GM19043 (cell line): ENCODE data around the gene KIRREL3.

Source experiments
- ATAC-seq: cut with Tn5 transposase; IDR thresholded peaks from one replicate; pipeline ENCODE4 v1.9.1; 2021; ENCODE audit warnings: low read depth; ENCODE audit not compliant: unreplicated experiment

The KIRREL3 gene

GRCh38 chr11:127000291-127000968, at the start of gene KIRREL3:
Gene KIRREL3, minus strand, starts transcription at chr11:127000770.
- no peak for ATAC-seq

- no peak for ATAC-seq
These were observed 49.6 kb upstream of the KIRREL3 start for GRCh38 chr11:127050186-127050585.

GRCh38 chr11:127049486-127049885, 48.9 kb upstream of the KIRREL3 start:
- ATAC-seq: no peak

GRCh38 chr11:127044535-127044934, 44.0 kb upstream of the KIRREL3 start:
- no peak for ATAC-seq

- ATAC-seq: no peak
These were observed 41.9 kb upstream of the KIRREL3 start for GRCh38 chr11:127042445-127042844.

- no peak for ATAC-seq
These were observed 39.0 kb upstream of the KIRREL3 start for GRCh38 chr11:127039591-127039990.

GRCh38 chr11:127037596-127037995, 37.0 kb upstream of the KIRREL3 start:
- no peak for ATAC-seq

GRCh38 chr11:127037001-127037400, 36.4 kb upstream of the KIRREL3 start:
- ATAC-seq: no peak

GRCh38 chr11:127035824-127036223, 35.3 kb upstream of the KIRREL3 start:
- ATAC-seq: no peak

GRCh38 chr11:127034973-127035372, 34.4 kb upstream of the KIRREL3 start:
- no peak for ATAC-seq

GRCh38 chr11:127028648-127029047, 28.1 kb upstream of the KIRREL3 start:
- ATAC-seq: no peak

- ATAC-seq: no peak
These were observed 27.2 kb upstream of the KIRREL3 start for GRCh38 chr11:127027789-127028188.

GRCh38 chr11:127027000-127027399, 26.4 kb upstream of the KIRREL3 start:
- ATAC-seq: no peak

GRCh38 chr11:127023991-127024390, 23.4 kb upstream of the KIRREL3 start:
- ATAC-seq: no peak

GRCh38 chr11:127018683-127019279, 18.2 kb upstream of the KIRREL3 start:
- no peak for ATAC-seq

- no peak for ATAC-seq
These were observed 16.9 kb upstream of the KIRREL3 start for GRCh38 chr11:127017482-127017881.

GRCh38 chr11:127013550-127013949, 13.0 kb upstream of the KIRREL3 start:
- ATAC-seq: no peak

GRCh38 chr11:127006311-127006710, 5.7 kb upstream of the KIRREL3 start:
- no peak for ATAC-seq

GRCh38 chr11:127003260-127003981, 2.9 kb upstream of the KIRREL3 start:
- ATAC-seq: no peak

- no peak for ATAC-seq
These were observed 2.2 kb upstream of the KIRREL3 start for GRCh38 chr11:127002669-127003259.

GRCh38 chr11:127000981-127001380, 411 bp upstream of the KIRREL3 start:
- ATAC-seq: no peak
